AG08395 (cell line): ENCODE data around the gene SMIM23.

ENCODE experiments used
- DNase-seq: peaks from one replicate; pipeline ENCODE4 v3.0.0; 2012; ENCODE audit warnings: mixed read lengths, low spot score

The SMIM23 gene

GRCh38 chr5:171816666-171817065, 31.0 kb downstream of the SMIM23 start:
- DNase-seq = no peak

GRCh38 chr5:171820561-171820960, 34.9 kb downstream of the SMIM23 start:
- DNase-seq = no peak

GRCh38 chr5:171821286-171821685, 35.7 kb downstream of the SMIM23 start:
- no peak for DNase-seq

- DNase-seq = no peak
Observed at GRCh38 chr5:171823269-171823668, 37.7 kb downstream of the SMIM23 start.

- no peak for DNase-seq
Observed at GRCh38 chr5:171825051-171825450, 39.4 kb downstream of the SMIM23 start.

GRCh38 chr5:171826132-171826531, 40.5 kb downstream of the SMIM23 start:
- no peak for DNase-seq

GRCh38 chr5:171827162-171827561, 41.5 kb downstream of the SMIM23 start:
- DNase-seq = no peak

GRCh38 chr5:171830686-171831085, 45.1 kb downstream of the SMIM23 start:
- no peak for DNase-seq

- DNase-seq = no peak
Observed at GRCh38 chr5:171832775-171833174, 47.2 kb downstream of the SMIM23 start.

- DNase-seq = no peak
Observed at GRCh38 chr5:171834461-171834860, 48.8 kb downstream of the SMIM23 start.

- no peak for DNase-seq
Observed at GRCh38 chr5:171835066-171835465, 49.4 kb downstream of the SMIM23 start.

- no peak for DNase-seq
Observed at GRCh38 chr5:171837522-171837921, 51.9 kb downstream of the SMIM23 start.

- DNase-seq = no peak
Observed at GRCh38 chr5:171838066-171838465, 52.4 kb downstream of the SMIM23 start.

- no peak for DNase-seq
Observed at GRCh38 chr5:171839112-171839511, 53.5 kb downstream of the SMIM23 start.

GRCh38 chr5:171840066-171840465, 54.4 kb downstream of the SMIM23 start:
- DNase-seq = no peak
